MM.1S (cell line): ENCODE measurements around the gene ZNF224.

Source experiments
- DNase-seq: peaks from one replicate; pipeline ENCODE4 v3.0.0-alpha.2; 2015
- H2AFZ ChIP-seq: fragments of 300-600 bp; sonication (generic); 2 replicates; pipeline ENCODE4 v1.6.0; 2016; ENCODE audit warnings: antibody characterized with exemption, low read length
- H3F3A ChIP-seq: fragments of 300-600 bp; sonication (generic); 2 replicates; pipeline ENCODE4 v1.6.1; 2016; ENCODE audit warnings: mild to moderate bottlenecking, antibody characterized with exemption, low read length, moderate library complexity, mixed read lengths; ENCODE audit not compliant: insufficient read depth
- H3K27ac ChIP-seq: fragments of 300-600 bp; sonication (generic); 2 replicates; pipeline ENCODE4 v1.5.1; 2016; ENCODE audit warnings: mild to moderate bottlenecking, low read length
- H3K27me3 ChIP-seq: fragments of 300-600 bp; sonication (generic); replicated peaks from 2 replicates; pipeline ENCODE4 v1.6.0; 2016; ENCODE audit warnings: low read length; ENCODE audit not compliant: insufficient read depth
- H3K36me3 ChIP-seq: fragments of 300-600 bp; sonication (generic); replicated peaks from 2 replicates; pipeline ENCODE4 v1.6.1; 2016; ENCODE audit warnings: mild to moderate bottlenecking, low read length, mixed read lengths; ENCODE audit not compliant: insufficient read depth
- H3K4me1 ChIP-seq: fragments of 300-600 bp; sonication (generic); 2 replicates; pipeline ENCODE4 v1.6.1; 2016; ENCODE audit warnings: low read length, mixed read lengths
- H3K4me2 ChIP-seq: fragments of 300-600 bp; sonication (generic); 2 replicates; pipeline ENCODE4 v1.6.0; 2016; ENCODE audit warnings: low read depth, low read length
- H3K4me3 ChIP-seq: fragments of 300-600 bp; sonication (generic); 2 replicates; pipeline ENCODE4 v1.5.1; 2016; ENCODE audit warnings: low read length, mixed read lengths
- H3K79me2 ChIP-seq: fragments of 300-600 bp; sonication (generic); 2 replicates; pipeline ENCODE4 v1.6.1; 2016; ENCODE audit warnings: mixed run types, low read length, mixed read lengths
- H3K9ac ChIP-seq: fragments of 300-600 bp; sonication (generic); 2 replicates; pipeline ENCODE4 v1.6.1; 2016; ENCODE audit warnings: low read length, mixed read lengths
- H3K9me2 ChIP-seq: fragments of 300-600 bp; sonication (generic); replicated peaks from 2 replicates; pipeline ENCODE4 v1.6.1; 2016; ENCODE audit warnings: mild to moderate bottlenecking, low read length, mixed read lengths; ENCODE audit not compliant: insufficient read depth
- H3K9me3 ChIP-seq: fragments of 300-600 bp; sonication (generic); replicated peaks from 2 replicates; pipeline ENCODE4 v1.6.1; 2016; ENCODE audit warnings: mild to moderate bottlenecking, low read length, mixed read lengths; ENCODE audit not compliant: insufficient read depth
- H4K20me1 ChIP-seq: fragments of 300-600 bp; sonication (generic); 2 replicates; pipeline ENCODE4 v1.6.1; 2016; ENCODE audit warnings: mild to moderate bottlenecking, low read length, moderate library complexity, mixed read lengths; ENCODE audit not compliant: insufficient read depth
- CTCF ChIP-seq: fragments of 300-600 bp; sonication (generic); IDR thresholded peaks from 2 replicates; pipeline ENCODE4 v1.5.1; 2016; ENCODE audit warnings: antibody characterized with exemption, low read length, mixed read lengths
- EZH2 ChIP-seq: fragments of 300-600 bp; sonication (generic); optimal IDR thresholded peaks from 2 replicates; pipeline ENCODE3; 2017; ENCODE audit warnings: low read depth, mild to moderate bottlenecking, antibody characterized with exemption, low read length, mixed read lengths
- EZH2phosphoT487 ChIP-seq: fragments of 300-600 bp; sonication (generic); IDR thresholded peaks from 2 replicates; pipeline ENCODE4 v1.6.1; 2018; ENCODE audit warnings: antibody characterized with exemption, low read length

ZNF224 gene

GRCh38 chr19:44151491-44151890 is 57.3 kb downstream of the ZNF224 start:
- Histone ChIP-seq H3K36me3 (no peaks in the 10 kb centered on the region), H2AFZ (no peak overlapping the region)
- DNase-seq: no peak

GRCh38 chr19:44156475-44156874 is 62.3 kb downstream of the ZNF224 start:
- H3K9me3 ChIP-seq: no peaks in the 10 kb centered on the region
- H4K20me1 ChIP-seq: no peaks in the 10 kb centered on the region
- no peaks in the 10 kb centered on the region for H3K4me1 ChIP-seq
- no peak for TF ChIP-seq CTCF
- TF ChIP-seq EZH2phosphoT487: no peak
- TF ChIP-seq EZH2: no peak
- no peak overlapping the region for H3K9ac ChIP-seq
- H3K9me2 ChIP-seq: no peaks in the 10 kb centered on the region
- no peak overlapping the region for H3K4me2 ChIP-seq
- no peak overlapping the region for H3K27ac ChIP-seq
- no peak overlapping the region for H2AFZ ChIP-seq
- H3F3A ChIP-seq: no peaks in the 10 kb centered on the region
- no peaks in the 10 kb centered on the region for H3K79me2 ChIP-seq
- H3K36me3 ChIP-seq: no peaks in the 10 kb centered on the region
- DNase-seq: no peak
- no peaks in the 10 kb centered on the region for H3K27me3 ChIP-seq
- H3K4me3 ChIP-seq: no peak overlapping the region

More at GRCh38 chr19:44151491-44151890, 57.3 kb downstream of the ZNF224 start:
- TF ChIP-seq EZH2 (no peak), CTCF (no peak), EZH2phosphoT487 (no peak)
- Histone ChIP-seq H3K79me2 (no peaks in the 10 kb centered on the region), H3K9me3 (no peaks in the 10 kb centered on the region), H3K4me3 (no peak overlapping the region), H3K4me2 (no peak overlapping the region), H3K27ac (no peak overlapping the region), H3K9ac (no peak overlapping the region), H3F3A (no peaks in the 10 kb centered on the region), H3K27me3 (no peaks in the 10 kb centered on the region), H3K4me1 (no peaks in the 10 kb centered on the region), H3K9me2 (no peaks in the 10 kb centered on the region), H4K20me1 (no peaks in the 10 kb centered on the region)
